HepG2 (cell line): ENCODE data around the gene CMTM2. TPM values are rescaled to one million over a fixed set of nuclear protein-coding genes. Genes with fewer than 3 reads are reported as not detected.

Experiments
- ARNTL ChIP-seq: sonication (generic); formaldehyde crosslinking; IDR thresholded peaks from 2 replicates; pipeline ENCODE4 v1.4.0; 2020; ENCODE audit warnings: mild to moderate bottlenecking, missing genetic modification reagents
- DPF2 ChIP-seq: sonication (generic); formaldehyde crosslinking; IDR thresholded peaks from 2 replicates; pipeline ENCODE4 v1.4.0; 2020; ENCODE audit warnings: mild to moderate bottlenecking, low read depth, missing genetic modification reagents, borderline replicate concordance
- EHMT2 ChIP-seq: fragments of 200-600 bp; sonication (generic); IDR thresholded peaks from 2 replicates; pipeline ENCODE4 v1.7.0; 2017; ENCODE audit warnings: antibody characterized with exemption, low read depth, low read length, borderline replicate concordance
- ESRRA ChIP-seq: sonication (generic); formaldehyde crosslinking; IDR thresholded peaks from 2 replicates; pipeline ENCODE4 v1.5.1; 2020; ENCODE audit warnings: mild to moderate bottlenecking, low read depth, missing genetic modification reagents
- MTA1 ChIP-seq: sonication (generic); formaldehyde crosslinking; IDR thresholded peaks from 2 replicates; pipeline ENCODE4 v1.4.0; 2020; ENCODE audit warnings: missing genetic modification reagents, mild to moderate bottlenecking, borderline replicate concordance
- NFATC3 ChIP-seq: sonication (generic); formaldehyde crosslinking; IDR thresholded peaks from 2 replicates; pipeline ENCODE4 v1.5.1; 2020; ENCODE audit warnings: mild to moderate bottlenecking, missing genetic modification reagents
- NR2F1 ChIP-seq, 2 experiments: fragments of 450-650 bp in 1 of 2; formaldehyde crosslinking in 1 of 2; IDR thresholded peaks; 2 replicates each; pipeline versions ENCODE4 v1.5.0 to v1.6.1; 2016 to 2020; ENCODE audit warnings: mild to moderate bottlenecking in 1 of 2, missing compliant biosample characterization in 1 of 2, missing genetic modification reagents in 1 of 2, moderate library complexity in 1 of 2
- PAF1 ChIP-seq: IDR thresholded peaks from 2 replicates; pipeline ENCODE4 v1.6.1; 2016; ENCODE audit warnings: missing genetic modification reagents, missing compliant biosample characterization
- PHB2 ChIP-seq: fragments of 450-650 bp; IDR thresholded peaks from 2 replicates; pipeline ENCODE4 v1.6.1; 2018; ENCODE audit not compliant: partially characterized antibody
- RORA ChIP-seq: sonication (generic); formaldehyde crosslinking; IDR thresholded peaks from 2 replicates; pipeline ENCODE4 v1.5.0; 2020; ENCODE audit warnings: mild to moderate bottlenecking, missing genetic modification reagents, moderate library complexity
- ZFX ChIP-seq: sonication (generic); formaldehyde crosslinking; IDR thresholded peaks from 2 replicates; pipeline ENCODE4 v1.4.0; 2020; ENCODE audit warnings: mild to moderate bottlenecking, low read depth, missing genetic modification reagents, moderate library complexity
- ZNF788 ChIP-seq: sonication (generic); formaldehyde crosslinking; IDR thresholded peaks from 2 replicates; pipeline ENCODE4 v1.5.0; 2020; ENCODE audit warnings: mild to moderate bottlenecking, missing genetic modification reagents, borderline replicate concordance
- polyA plus RNA-seq, 8 experiments: library from polyadenylated mRNA; depleted of rRNA in 3 of 8; stranded (reverse) in 7 of 8; unstranded in 1 of 8; fragments of >200 nt; fragmentation: Illumina TruSeq in 4 of 8; extraction: Trizol in 4 of 8; gene quantifications; 2 replicates each; pipeline versions ENCODE4 v1.2.1 to v1.2.3, GENCODE V29; 2011 to 2016; ENCODE audit warnings: low read depth in 4 of 8, missing spikeins in 1 of 8, mixed read lengths in 1 of 8; ENCODE audit not compliant: insufficient read depth in 1 of 8
- total RNA-seq, 5 experiments: library from RNA; depleted of rRNA; stranded (reverse); fragments of >200 nt; fragmentation: Illumina TruSeq; extraction: Trizol; gene quantifications; 2 replicates each; pipeline ENCODE4 v1.2.3, GENCODE V29; 2016; ENCODE audit warnings: low read depth in 1 of 5
- TF ChIP-seq, protein P1 (sequence below): sonication (generic); formaldehyde crosslinking; IDR thresholded peaks from 2 replicates; pipeline ENCODE4 v1.5.1; 2020; ENCODE audit warnings: missing genetic modification reagents, mild to moderate bottlenecking, borderline replicate concordance
- TF ChIP-seq, protein P2 (sequence below): sonication (generic); formaldehyde crosslinking; IDR thresholded peaks from 2 replicates; pipeline ENCODE4 v1.4.0; 2020; ENCODE audit warnings: missing genetic modification reagents
- TF ChIP-seq, protein P3 (sequence below): IDR thresholded peaks from 2 replicates; pipeline ENCODE4 v1.6.1; 2016; ENCODE audit warnings: missing genetic modification reagents, missing compliant biosample characterization
- TF ChIP-seq, protein P4 (sequence below), 2 experiments: sonication (generic) in 1 of 2; formaldehyde crosslinking in 1 of 2; IDR thresholded peaks; 2 replicates each; pipeline versions ENCODE4 v1.6.1 to v1.9.0; 2014 to 2022; ENCODE audit warnings: antibody characterized with exemption in 1 of 2, borderline replicate concordance in 1 of 2, inconsistent platforms in 1 of 2, low read depth in 1 of 2, missing genetic modification reagents in 1 of 2

Gene CMTM2
- total and polyA plus RNA-seq, 2 of the 13 experiments (the other 11 are each of a cell fraction or from before 2014, with no cell fraction given) = not detected

DNA sequence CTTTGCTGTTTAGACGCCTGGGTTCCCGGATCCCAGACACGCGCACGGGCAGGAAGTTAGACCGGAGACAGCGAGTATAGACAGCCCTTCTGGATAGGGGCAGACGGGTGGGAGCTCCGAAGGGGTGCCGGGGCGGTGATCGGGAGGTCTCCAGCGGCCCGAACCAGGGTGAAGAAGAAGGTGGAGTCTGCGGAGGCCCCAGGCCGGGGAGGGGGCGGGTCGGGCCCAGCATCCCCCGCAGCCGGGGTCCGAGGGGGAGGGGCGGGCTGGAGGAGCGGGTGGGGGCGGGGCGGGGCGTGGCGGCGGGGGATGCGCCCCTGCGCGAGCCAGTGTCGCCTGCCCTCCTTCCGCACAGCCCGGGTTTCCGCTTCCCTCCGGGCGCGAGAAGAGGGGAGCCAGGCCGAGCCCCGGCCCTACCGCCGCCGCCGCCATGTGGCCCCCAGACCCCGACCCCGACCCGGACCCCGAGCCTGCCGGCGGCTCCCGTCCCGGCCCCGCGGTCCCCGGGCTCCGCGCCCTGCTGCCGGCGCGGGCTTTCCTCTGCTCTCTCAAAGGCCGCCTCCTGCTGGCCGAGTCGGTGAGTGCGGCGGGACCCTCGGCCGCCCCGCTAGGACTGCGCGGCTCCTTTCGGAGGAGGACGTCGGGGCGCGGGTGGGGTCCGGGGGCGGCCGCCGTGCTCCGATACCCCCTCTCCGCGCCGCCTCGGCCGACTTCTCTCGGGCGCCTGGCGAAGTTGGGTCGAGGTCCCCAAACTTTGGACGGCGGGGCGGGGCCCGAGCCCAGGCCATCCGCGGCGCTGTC is 25.3 kb downstream of the CMTM2 start, which contains the start of gene CMTM3 (continued):
- TF ChIP-seq, protein P1, sequence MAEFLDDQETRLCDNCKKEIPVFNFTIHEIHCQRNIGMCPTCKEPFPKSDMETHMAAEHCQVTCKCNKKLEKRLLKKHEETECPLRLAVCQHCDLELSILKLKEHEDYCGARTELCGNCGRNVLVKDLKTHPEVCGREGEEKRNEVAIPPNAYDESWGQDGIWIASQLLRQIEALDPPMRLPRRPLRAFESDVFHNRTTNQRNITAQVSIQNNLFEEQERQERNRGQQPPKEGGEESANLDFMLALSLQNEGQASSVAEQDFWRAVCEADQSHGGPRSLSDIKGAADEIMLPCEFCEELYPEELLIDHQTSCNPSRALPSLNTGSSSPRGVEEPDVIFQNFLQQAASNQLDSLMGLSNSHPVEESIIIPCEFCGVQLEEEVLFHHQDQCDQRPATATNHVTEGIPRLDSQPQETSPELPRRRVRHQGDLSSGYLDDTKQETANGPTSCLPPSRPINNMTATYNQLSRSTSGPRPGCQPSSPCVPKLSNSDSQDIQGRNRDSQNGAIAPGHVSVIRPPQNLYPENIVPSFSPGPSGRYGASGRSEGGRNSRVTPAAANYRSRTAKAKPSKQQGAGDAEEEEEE = no peak
- no peak for TF ChIP-seq NR2F1 (CRISPR knock-in tag; IDR thresholded peaks at IDR 0.05)
- no peak for TF ChIP-seq PHB2
- TF ChIP-seq ZFX (CRISPR knock-in tag) = peak; percentile 61
- TF ChIP-seq MTA1 (CRISPR knock-in tag) = no peak
- TF ChIP-seq EHMT2 = no peak
- no peak; the same call in 1 of the 2 replicates for TF ChIP-seq ARNTL
- TF ChIP-seq DPF2 (CRISPR knock-in tag) = 0 out of 2 replicates have a peak, but pooled peaks have one; percentile 10
- TF ChIP-seq ESRRA = 0 out of 2 replicates have a peak, but pooled peaks have one; percentile 45
- TF ChIP-seq, protein P2, sequence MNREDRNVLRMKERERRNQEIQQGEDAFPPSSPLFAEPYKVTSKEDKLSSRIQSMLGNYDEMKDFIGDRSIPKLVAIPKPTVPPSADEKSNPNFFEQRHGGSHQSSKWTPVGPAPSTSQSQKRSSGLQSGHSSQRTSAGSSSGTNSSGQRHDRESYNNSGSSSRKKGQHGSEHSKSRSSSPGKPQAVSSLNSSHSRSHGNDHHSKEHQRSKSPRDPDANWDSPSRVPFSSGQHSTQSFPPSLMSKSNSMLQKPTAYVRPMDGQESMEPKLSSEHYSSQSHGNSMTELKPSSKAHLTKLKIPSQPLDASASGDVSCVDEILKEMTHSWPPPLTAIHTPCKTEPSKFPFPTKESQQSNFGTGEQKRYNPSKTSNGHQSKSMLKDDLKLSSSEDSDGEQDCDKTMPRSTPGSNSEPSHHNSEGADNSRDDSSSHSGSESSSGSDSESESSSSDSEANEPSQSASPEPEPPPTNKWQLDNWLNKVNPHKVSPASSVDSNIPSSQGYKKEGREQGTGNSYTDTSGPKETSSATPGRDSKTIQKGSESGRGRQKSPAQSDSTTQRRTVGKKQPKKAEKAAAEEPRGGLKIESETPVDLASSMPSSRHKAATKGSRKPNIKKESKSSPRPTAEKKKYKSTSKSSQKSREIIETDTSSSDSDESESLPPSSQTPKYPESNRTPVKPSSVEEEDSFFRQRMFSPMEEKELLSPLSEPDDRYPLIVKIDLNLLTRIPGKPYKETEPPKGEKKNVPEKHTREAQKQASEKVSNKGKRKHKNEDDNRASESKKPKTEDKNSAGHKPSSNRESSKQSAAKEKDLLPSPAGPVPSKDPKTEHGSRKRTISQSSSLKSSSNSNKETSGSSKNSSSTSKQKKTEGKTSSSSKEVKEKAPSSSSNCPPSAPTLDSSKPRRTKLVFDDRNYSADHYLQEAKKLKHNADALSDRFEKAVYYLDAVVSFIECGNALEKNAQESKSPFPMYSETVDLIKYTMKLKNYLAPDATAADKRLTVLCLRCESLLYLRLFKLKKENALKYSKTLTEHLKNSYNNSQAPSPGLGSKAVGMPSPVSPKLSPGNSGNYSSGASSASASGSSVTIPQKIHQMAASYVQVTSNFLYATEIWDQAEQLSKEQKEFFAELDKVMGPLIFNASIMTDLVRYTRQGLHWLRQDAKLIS (CRISPR knock-in tag) = no peak
- TF ChIP-seq PAF1 (CRISPR knock-in tag) = no peak
- TF ChIP-seq NFATC3 = no peak
- no peak for TF ChIP-seq RORA (CRISPR knock-in tag)
- TF ChIP-seq, protein P3, sequence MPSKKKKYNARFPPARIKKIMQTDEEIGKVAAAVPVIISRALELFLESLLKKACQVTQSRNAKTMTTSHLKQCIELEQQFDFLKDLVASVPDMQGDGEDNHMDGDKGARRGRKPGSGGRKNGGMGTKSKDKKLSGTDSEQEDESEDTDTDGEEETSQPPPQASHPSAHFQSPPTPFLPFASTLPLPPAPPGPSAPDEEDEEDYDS (CRISPR knock-in tag) = no peak
- TF ChIP-seq, protein P4, sequence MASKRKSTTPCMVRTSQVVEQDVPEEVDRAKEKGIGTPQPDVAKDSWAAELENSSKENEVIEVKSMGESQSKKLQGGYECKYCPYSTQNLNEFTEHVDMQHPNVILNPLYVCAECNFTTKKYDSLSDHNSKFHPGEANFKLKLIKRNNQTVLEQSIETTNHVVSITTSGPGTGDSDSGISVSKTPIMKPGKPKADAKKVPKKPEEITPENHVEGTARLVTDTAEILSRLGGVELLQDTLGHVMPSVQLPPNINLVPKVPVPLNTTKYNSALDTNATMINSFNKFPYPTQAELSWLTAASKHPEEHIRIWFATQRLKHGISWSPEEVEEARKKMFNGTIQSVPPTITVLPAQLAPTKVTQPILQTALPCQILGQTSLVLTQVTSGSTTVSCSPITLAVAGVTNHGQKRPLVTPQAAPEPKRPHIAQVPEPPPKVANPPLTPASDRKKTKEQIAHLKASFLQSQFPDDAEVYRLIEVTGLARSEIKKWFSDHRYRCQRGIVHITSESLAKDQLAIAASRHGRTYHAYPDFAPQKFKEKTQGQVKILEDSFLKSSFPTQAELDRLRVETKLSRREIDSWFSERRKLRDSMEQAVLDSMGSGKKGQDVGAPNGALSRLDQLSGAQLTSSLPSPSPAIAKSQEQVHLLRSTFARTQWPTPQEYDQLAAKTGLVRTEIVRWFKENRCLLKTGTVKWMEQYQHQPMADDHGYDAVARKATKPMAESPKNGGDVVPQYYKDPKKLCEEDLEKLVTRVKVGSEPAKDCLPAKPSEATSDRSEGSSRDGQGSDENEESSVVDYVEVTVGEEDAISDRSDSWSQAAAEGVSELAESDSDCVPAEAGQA (IDR thresholded peaks at IDR 0.05; ENCODE audit: low read depth) = no peak
- TF ChIP-seq, protein P4 (CRISPR knock-in tag; IDR thresholded peaks at IDR 0.05; ENCODE audit: borderline replicate concordance) = no peak
- 0 out of 2 replicates have a peak, but pooled peaks have one; percentile 41 for TF ChIP-seq ZNF788
